HG03097 (cell line): Measurements from ENCODE around the gene GRIP2.

Experiments used
- ATAC-seq: cut with Tn5 transposase; IDR thresholded peaks from one replicate; pipeline ENCODE4 v1.9.1; 2021; ENCODE audit not compliant: unreplicated experiment, low FRiP score

The GRIP2 gene

DNA sequence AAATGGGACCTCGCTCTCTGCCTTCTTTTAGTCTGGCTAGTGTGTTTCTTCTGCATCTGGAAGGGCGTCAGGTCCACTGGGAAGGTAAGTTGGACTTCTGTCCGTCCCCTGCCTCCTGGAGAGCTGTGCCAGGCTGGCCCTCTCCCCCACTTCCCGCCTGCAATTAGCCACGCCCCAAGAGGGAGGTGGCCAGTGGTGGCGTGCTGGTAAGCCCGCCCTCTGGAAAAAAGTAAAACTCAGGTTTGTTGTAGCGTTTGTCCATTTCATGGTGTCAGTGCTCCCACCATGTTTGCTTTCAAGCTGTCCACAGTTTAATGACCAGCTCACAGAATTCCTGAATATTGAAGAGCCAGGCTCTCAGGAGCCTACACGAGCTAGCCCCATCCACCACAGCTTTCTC lies 82.1 kb downstream of the GRIP2 start:
- no peak for ATAC-seq

DNA sequence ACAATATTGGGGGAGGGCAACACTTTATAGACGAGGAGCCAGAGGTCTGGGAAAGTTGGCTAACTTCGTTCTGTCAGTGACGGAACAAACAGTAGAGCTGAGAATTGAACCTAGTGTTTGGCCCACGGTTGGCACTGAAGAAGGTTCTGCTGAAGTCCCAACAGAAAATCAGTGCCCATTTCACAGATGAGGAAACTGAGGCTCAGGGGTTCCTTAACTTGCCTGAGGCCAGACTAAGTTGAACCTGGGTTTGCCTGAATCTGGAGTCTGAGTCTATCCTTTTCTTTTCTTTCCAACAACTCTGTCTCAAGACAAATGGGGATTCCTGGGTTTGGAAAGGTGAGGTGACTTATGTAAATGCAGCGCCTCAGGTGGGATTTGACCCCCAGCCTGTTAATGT lies 82.7 kb downstream of the GRIP2 start:
- no peak for ATAC-seq

DNA sequence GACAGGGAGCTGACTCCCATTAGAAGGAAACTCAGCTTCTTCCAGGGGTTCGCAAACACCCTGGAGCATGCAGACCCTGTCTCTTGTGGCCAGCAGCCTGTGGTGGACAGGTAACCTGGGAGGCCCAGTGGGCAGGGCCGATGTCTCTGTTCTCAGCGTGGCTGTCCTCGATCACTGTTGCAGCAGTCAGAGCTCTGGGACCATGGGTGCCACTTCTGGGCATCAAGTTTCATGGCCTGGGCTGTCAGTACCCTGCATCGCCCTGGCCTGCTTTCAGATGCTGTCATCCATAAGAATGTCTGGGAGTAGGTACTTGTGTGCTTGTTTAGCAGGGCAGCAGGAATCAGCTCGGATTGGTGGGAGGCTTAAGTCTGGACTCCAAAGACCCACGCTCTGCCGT lies 83.3 kb downstream of the GRIP2 start:
- ATAC-seq = no peak

DNA sequence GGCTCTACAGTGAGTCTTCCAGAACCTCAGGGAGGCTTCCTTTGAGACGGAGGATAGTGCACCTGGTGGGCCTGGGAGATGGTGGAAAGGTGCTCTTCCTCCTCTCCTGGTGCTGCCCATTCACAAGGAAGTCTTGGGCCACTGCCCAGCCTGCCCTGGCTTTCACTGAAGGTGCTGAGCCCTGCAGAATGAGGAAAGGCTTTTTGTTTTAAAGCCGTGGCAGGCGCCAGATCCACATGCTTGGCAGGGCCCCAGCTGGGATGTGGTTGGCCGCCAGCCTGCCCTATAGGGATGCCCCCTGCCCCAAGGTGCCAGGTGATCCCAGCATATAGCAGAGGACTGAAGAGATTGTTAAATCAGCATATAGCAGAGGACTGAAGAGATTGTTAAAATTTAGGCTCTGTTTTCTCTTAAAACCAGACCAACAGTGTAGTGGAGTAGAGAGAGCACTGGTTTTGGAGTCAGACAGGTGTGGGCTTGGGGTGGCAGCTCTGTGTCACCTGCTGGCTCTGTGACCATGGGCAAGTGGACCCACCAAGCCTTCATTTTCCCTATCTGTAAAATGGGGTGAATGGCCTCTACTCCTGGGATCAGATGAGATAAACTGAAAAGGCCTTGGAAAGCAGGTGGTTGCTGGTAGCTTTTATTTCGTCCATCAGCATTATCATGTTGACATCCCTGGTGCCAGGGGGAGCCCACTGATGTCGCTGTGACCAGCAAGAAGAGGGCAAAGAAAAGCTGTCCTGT lies 84.4 kb downstream of the GRIP2 start:
- ATAC-seq = no peak

DNA sequence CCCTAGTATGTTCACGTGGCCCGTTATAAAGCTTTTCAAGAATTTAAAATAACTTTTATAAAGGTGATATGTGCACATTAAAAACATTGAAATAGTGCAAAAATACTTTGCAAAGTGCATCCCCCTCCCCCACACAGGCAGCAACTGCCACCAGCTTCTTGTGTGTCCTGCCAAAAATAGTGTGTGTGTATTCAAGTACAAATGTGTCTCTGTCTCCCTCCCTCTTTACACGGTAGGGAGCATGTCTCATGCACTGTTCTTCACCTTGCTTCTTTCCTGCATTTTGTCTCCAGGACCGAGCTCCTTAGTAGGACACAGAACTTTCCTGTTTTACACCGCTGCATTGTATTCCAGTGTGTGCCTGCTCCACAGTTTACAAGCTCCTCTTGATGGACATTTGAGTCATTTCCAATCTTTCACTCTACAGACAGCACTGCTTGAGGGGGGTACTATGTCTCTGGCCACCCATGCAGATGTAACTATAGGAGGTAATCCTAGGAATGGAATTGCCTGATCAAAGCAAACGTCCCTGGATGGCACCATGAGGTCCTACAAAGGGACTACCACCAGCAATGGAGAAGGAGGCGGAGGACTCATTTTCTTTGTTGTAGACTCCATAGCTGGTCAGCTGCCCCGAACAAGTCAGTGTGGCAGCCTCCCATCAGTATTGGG lies 85.4 kb downstream of the GRIP2 start:
- ATAC-seq = no peak

DNA sequence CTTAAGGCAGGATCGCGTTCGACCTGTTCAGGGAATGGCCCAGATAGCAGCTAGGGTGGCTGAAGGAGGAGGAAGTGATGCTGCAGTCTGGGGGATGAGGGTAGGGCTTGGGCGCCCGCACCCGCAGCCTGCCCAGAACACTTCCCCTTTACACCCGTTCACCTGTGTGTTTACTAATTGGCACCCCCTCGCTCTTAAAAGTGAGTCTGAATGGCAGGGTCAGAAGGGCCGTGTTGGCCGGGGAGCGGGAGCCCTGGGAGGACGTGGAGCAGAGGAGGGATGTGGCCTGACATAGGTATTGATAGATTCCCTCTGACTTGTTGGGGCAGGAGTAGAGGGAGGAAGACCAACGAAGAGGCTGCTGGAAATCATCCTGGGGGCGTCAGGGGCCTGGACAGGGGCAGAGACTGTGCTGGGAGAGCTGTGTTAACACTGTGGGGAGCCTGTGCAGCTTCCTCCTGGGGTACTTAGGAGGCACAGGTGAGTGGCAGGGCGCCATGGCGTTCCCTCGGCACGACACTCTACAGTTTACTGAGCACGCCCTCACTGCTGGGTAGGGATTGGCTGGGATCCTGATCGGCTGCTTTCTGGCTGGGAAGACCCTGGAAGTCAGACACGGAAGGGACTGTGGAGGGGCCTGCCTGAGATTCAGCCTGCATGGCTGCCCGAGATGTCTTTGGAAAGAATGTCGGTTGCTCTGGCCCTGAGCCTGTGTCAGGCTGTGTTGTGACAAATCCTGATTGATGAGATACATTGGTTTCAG lies 86.1 kb downstream of the GRIP2 start:
- no peak for ATAC-seq

DNA sequence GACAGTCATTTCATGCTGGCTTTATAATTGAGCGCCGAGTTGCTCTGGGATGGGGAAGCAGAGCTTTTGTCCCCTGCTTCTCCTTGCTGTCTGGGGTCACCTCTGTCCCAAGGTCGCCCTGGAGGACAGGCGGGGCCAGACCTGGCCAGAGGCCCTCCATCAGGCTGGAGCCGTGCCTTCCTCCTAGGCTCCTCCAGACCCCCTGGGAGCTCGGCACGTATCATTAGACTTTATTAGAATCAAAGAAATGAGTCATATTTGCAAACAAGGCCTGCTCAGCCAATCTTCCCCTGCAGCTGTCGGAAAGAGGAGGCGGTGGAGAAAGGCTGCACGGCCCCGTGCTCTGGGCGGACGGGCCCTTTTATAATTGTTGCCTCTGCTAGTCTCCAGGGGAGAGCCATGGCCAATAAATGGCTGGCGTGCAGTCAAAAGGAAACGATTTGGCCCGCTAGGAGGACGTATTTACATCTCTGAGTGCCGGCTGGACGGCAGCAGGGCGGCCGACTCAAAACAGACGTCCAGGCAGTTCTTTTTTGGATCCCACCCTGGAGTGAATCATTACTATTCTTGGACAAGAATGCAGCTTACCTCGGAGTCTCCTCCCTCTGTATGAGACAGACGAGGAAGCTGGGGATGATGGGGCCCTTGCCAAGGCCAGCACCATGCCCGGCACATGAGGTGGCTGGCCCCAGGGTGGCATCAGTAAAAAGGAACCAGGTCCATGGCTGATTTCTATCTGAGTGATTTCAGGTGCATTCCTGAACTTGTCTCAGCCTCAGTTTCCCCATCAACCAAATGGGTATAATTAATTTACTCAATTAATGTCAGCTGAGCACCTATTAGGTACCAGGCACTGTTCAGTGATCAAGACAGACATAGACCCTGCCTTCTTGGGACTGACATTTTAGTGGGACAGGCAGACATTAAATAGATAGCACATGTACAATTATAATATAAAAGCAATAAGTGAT lies 87.1 kb downstream of the GRIP2 start:
- no peak for ATAC-seq

DNA sequence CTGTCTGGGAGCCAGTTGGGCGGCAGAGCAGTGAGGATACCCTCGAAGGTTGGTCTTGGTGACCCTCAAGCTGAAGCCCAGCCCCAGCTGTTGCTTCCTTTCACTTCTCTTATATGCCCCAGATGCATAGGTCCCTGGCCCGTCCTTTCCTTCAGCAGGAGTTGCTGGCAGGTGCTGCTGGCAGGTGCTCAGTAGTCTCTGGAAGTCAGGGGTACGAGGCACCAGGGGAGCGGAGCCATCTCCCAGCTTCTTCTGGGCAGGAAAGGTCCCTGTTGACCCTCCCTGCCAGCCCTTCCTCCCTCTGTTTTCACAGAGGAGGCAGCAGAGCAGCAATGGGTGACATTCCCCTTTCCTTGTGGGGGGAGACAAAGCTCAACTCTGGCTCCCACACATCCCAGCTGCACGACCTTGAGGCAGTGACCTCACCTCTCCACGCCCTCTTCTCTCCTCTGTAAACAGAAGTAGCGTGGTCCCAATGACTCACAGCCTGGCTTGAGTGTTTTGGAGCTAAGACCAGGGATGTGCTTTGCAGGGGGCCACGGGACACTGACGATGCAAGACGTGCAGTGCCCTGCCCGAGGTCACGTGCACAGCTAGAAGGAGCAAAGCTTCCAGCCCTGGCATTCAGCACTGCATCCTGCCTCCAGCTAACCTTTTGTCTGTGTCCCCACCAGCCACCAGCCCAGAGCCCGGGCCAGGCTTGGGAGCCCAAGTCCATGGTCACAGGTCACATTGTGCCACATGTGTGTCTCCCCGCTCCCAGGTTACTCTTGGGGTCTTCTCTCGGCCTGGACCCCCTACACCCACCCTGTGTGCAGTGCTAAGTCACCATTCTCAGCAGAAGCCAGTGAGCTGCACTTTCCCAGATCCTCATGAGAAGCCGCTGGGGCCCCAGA lies 88.0 kb downstream of the GRIP2 start:
- ATAC-seq = no peak

DNA sequence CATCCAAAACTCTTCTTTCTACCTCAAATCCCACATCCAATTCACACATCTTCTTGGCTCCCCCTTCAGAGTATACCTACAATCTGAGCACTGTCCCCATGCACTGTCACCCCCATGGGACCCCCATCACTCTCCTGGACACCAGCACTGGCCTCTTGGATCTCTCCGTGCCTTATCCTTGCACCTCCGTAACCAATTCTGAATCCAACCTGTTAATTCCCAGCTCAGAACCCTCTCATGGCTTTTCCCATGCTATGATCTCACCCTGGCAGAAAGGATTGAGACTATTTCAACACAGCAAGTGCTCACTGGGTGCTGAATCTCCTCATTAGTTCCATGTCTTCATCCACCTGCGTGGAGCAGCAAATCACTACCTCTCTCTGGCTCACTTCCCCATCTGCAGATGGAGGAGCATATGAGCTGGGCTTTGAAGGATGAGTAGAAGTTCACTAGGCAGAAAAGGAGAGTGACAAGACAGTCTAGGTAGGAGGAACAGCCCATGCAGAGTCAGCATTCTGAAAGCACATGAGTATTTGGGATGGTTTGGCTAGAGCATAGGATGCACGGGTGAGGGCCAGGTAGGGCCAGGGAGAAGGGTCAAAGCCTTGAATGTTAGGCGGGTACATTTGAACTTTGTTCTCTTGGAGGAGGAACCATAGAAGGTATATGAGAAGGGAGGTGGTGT lies 89.1 kb downstream of the GRIP2 start:
- ATAC-seq = no peak

DNA sequence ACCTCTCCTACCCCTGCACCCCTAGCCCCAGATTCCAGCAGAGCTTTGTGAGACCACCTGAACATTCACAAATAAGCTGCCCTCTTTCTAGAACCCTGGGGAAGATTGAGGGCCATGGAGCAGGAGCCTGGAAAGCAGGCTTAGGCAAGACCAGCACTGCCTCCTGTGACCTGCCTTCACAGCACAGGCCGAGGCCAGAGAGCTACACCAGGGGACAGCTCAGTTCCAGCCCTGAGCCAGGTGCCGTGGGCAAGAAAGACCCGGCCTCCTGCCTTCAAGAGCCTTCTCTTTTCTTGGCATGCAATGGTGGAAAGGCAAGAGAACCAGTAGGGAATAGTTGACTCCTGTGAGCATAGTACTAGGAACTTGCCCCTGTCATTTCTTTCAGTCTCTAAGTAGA lies 89.6 kb downstream of the GRIP2 start:
- ATAC-seq = no peak

DNA sequence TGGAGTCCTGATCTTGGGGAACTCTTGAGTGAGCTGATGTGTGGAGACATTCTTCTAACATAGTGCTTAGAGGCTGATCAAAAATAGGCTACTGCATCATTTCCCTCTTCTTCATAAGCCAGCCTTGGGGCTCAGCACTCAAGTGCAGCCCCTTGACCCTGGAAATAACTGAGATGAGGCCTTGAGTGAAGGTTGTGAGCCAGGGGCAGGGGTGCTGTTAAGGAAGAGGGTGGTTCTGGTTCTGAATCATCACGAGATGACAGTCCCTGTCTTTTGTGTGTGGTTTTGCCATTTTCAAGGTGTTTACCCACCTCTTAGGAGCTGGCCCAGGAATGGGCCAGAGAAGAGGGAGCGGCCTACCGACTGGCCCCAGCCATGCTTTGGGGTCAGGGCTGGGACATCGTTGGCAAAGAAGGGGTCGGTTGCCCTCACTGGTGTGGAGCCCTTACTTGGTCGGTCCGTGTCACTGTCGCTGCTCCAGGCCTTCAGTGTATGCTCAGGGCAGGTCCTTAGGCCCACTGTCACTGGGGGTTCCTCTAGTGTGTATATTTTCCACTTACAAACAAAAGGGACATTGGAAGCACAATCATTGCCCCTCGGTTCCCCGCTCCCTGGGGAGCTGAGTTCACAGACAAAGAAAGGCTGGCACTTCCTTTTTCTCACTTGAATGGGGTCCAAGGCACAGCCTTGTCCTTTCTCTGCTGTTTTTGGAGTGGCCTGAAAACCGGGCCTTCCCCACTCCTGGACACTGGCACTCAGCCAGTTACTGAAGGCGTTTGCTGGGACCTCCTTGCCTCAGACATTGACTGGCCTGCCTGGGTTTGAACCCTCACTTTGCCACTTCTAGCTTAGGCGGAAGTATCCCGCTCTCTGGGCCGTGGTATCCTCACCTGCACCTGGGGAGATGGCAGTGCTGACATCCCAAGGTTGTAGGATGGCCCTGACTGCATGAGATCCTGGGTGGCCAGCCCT lies 91.1 kb downstream of the GRIP2 start:
- no peak for ATAC-seq

DNA sequence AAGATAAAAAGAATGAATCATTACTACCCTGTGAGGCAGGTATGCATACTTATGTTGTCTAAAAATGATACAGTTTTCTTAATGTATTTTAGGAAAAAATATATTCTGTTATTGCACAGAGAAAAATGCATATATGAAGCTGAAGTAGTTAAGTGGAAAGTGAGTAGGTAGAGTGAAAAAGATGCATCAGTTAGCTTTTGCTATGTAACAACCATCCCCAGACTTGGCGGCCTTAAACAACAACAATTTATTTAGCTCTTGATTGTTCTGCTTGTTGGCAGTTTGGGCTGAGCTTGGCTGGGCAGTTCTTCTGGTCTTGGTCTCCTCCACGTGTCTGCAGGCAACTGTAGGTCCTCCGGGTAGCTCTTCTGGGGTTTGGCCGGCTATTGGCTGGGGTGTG lies 92.1 kb downstream of the GRIP2 start:
- ATAC-seq = no peak

DNA sequence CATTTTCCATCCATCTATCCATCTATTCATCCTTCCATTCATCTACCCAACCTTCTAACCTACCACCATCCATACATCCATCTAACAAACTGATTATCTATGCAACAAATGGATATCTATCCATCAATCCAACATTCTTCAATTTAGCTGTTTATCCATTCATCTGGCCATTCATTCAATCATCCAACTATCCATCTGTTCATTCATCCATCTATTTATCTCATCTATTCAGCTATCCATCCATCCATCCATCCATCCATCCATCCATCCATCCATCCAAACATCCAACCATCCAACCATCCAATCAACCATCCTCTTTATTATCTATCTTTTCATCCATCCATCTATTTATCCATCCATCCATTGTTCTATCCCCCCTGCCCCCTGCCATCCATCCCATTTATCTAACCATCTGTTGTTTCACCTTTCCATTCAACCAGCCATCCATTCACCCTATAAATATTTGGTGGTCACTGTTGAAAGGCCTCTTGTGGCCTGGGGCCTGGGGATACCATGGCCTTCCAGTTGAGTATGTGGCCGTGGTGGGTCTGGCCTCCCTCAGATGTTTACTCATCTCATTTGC lies 93.1 kb downstream of the GRIP2 start:
- no peak for ATAC-seq

DNA sequence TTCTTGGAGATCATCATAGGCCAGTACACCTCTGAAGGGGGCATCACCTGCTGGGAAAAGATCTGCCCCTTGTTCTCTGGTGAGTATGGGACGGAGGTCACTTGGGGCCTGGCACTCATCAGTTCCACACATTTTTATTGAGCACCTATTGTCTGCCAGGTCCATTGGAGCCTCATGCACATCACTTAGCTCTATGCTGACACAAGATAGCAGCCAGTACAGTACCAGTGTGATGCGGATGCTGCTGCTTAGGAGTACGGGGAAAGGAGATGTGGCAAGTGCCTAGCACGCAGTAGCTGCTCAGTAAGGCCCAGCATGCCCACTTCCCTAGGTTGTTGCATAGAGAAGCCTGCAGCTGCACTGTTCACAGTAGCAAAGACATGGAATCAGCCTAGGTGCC lies 94.4 kb downstream of the GRIP2 start:
- no peak for ATAC-seq

DNA sequence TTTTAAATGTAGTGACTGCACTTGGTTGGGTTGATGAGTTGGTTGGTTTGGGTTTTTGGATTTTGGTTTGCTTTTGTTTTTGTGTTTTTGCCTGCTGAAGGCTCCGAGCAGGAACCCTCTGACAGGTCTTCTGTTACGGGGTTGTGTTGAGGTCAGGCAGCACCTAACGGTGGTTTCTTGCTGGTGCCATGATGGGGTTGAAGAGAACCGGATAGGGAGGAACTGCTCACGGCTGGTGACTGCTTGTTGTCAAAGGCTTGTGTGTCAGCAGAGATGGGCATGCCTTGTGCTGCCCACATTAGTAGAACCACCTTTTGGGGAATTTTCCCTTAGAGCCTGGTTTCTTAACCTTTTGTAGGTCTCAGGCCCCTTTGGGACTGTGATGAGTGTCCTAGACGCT lies 95.8 kb downstream of the GRIP2 start:
- ATAC-seq = no peak

DNA sequence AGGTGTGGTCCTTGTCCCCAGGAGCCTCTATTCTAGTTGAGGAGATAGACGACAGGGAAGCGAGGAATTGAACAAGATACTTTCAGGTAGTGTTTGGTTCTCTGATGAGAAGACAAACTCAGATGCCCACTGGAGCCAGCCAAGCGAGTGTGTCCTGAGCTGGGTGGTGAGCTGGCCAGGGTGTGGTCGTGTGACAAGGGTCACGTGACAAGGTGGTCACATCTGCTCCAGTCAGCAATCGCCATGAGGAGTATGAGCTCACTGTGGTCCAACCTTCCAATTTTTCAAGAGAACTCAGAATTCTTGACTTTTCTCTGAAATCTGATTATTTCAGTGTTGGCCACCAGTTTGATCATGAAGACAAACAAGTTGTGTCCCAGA lies 98.2 kb downstream of the GRIP2 start:
- no peak for ATAC-seq

DNA sequence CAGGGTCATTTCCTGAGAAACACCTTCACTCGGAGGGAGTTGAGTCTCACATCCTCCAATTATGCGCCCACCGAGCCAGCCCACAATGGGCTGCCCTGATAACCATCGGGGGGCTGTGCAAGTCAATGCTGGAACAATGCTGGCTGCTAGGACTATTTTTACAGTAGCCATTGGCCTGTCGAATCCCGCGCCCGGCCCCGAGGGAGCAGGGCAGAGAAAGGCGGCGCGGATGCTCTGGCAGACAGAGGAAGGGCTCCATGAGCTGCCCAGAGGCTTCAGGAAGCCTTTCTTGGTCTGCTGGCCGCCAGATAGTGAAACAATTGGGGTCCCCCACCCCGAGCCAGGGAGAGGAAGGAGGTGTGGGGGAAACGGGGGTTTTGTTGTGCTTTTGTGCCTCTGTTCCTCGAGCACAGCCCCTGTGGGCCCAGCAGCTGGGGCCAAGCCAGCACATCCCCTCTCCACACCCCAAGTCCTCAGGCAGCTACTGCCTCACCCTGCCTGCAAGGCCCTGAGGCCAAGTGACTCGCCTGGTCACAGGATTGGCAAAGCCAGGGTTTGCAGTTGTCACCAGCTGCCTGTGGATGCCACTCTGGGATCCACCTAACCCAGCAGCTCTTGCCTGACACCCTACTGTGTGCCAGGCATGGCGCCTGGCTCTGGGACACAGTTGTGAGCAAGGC lies 98.8 kb downstream of the GRIP2 start:
- no peak for ATAC-seq
